BLaER1 (cell line): ENCODE data around the gene NR2F1-AS1.

Source experiments
- H3K27ac ChIP-seq: shearing (Covaris generic); formaldehyde crosslinking; 2 replicates; pipeline ENCODE4 v1.8.1; 2022
- H3K27me3 ChIP-seq: shearing (Covaris generic); formaldehyde crosslinking; 2 replicates; pipeline ENCODE4 v1.8.1; 2022
- H3K36me3 ChIP-seq: shearing (Covaris generic); formaldehyde crosslinking; 2 replicates; pipeline ENCODE4 v1.8.1; 2022
- H3K4me1 ChIP-seq: shearing (Covaris generic); formaldehyde crosslinking; 2 replicates; pipeline ENCODE4 v1.8.1; 2022
- H3K4me2 ChIP-seq: shearing (Covaris generic); formaldehyde crosslinking; 2 replicates; pipeline ENCODE4 v1.8.1; 2022
- H3K4me3 ChIP-seq: shearing (Covaris generic); formaldehyde crosslinking; 2 replicates; pipeline ENCODE4 v1.8.1; 2022
- H3K9ac ChIP-seq: shearing (Covaris generic); formaldehyde crosslinking; 2 replicates; pipeline ENCODE4 v1.8.1; 2022
- H3K9me3 ChIP-seq: shearing (Covaris generic); formaldehyde crosslinking; 2 replicates; pipeline ENCODE4 v1.8.1; 2022
- H4K20me1 ChIP-seq: shearing (Covaris generic); formaldehyde crosslinking; 2 replicates; pipeline ENCODE4 v1.8.1; 2022
- Cebpa-rat ChIP-seq: shearing (Covaris generic); IDR thresholded peaks from 2 replicates; pipeline ENCODE4 v1.8.1; 2022

Gene NR2F1-AS1

GRCh38 chr5:93598091-93599000 is 17.3 kb upstream of the NR2F1-AS1 start:
- no peaks in the 10 kb centered on the region for H3K36me3 ChIP-seq
- peaks cover 100% of the 10 kb centered on the region for H3K27me3 ChIP-seq
- H3K9ac ChIP-seq, result no peak overlapping the region
- no peaks in the 10 kb centered on the region for H3K4me1 ChIP-seq
- H3K9me3 ChIP-seq, result peaks cover 40% of the 10 kb centered on the region
- no peak overlapping the region for H3K4me3 ChIP-seq
- peaks cover 97% of the 10 kb centered on the region for H4K20me1 ChIP-seq
- H3K27ac ChIP-seq, result no peak overlapping the region
- H3K4me2 ChIP-seq, result no peak overlapping the region
- TF ChIP-seq Cebpa-rat, result no peak

GRCh38 chr5:93596676-93597490 is 15.9 kb upstream of the NR2F1-AS1 start:
- Histone ChIP-seq H4K20me1 (peaks cover 90% of the 10 kb centered on the region), H3K27me3 (peaks cover 100% of the 10 kb centered on the region), H3K9me3 (peaks cover 40% of the 10 kb centered on the region), H3K4me1 (no peaks in the 10 kb centered on the region), H3K9ac (no peak overlapping the region), H3K36me3 (no peaks in the 10 kb centered on the region), H3K27ac (no peak overlapping the region), H3K4me2 (no peak overlapping the region), H3K4me3 (no peak overlapping the region)
- TF ChIP-seq Cebpa-rat, result no peak

- no peaks in the 10 kb centered on the region for H3K36me3 ChIP-seq
- H3K27ac ChIP-seq, result no peak overlapping the region
- H3K9me3 ChIP-seq, result peaks cover 40% of the 10 kb centered on the region
- no peak overlapping the region for H3K4me2 ChIP-seq
- H3K4me3 ChIP-seq, result no peak overlapping the region
- peaks cover 100% of the 10 kb centered on the region for H3K27me3 ChIP-seq
- no peak for TF ChIP-seq Cebpa-rat
- H3K9ac ChIP-seq, result no peak overlapping the region
- peaks cover 90% of the 10 kb centered on the region for H4K20me1 ChIP-seq
- H3K4me1 ChIP-seq, result no peaks in the 10 kb centered on the region
Observed at GRCh38 chr5:93596310-93596675, 15.3 kb upstream of the NR2F1-AS1 start.

- Histone ChIP-seq H3K4me1 (no peaks in the 10 kb centered on the region), H3K36me3 (no peaks in the 10 kb centered on the region), H4K20me1 (peaks cover 86% of the 10 kb centered on the region), H3K27me3 (peaks cover 100% of the 10 kb centered on the region), H3K9me3 (peaks cover 40% of the 10 kb centered on the region), H3K4me3 (no peak overlapping the region), H3K27ac (no peak overlapping the region), H3K9ac (no peak overlapping the region), H3K4me2 (no peak overlapping the region)
- no peak for TF ChIP-seq Cebpa-rat
Observed at GRCh38 chr5:93595420-93596147, 14.6 kb upstream of the NR2F1-AS1 start.

GRCh38 chr5:93594591-93595419 is 13.8 kb upstream of the NR2F1-AS1 start:
- Histone ChIP-seq H3K36me3 (no peaks in the 10 kb centered on the region), H4K20me1 (peaks cover 83% of the 10 kb centered on the region), H3K9ac (no peak overlapping the region), H3K9me3 (peaks cover 40% of the 10 kb centered on the region), H3K4me3 (no peak overlapping the region), H3K27me3 (peaks cover 100% of the 10 kb centered on the region), H3K27ac (no peak overlapping the region), H3K4me2 (no peak overlapping the region), H3K4me1 (no peaks in the 10 kb centered on the region)
- no peak for TF ChIP-seq Cebpa-rat

GRCh38 chr5:93593476-93594131 is 12.6 kb upstream of the NR2F1-AS1 start:
- Histone ChIP-seq H3K4me2 (no peak overlapping the region), H3K27ac (no peak overlapping the region), H3K27me3 (peaks cover 100% of the 10 kb centered on the region), H3K9ac (no peak overlapping the region), H3K36me3 (no peaks in the 10 kb centered on the region), H4K20me1 (peaks cover 82% of the 10 kb centered on the region), H3K4me1 (no peaks in the 10 kb centered on the region), H3K4me3 (no peak overlapping the region), H3K9me3 (peaks cover 39% of the 10 kb centered on the region)
- no peak for TF ChIP-seq Cebpa-rat

GRCh38 chr5:93592883-93593282 is 11.9 kb upstream of the NR2F1-AS1 start:
- Histone ChIP-seq H4K20me1 (peaks cover 82% of the 10 kb centered on the region), H3K27me3 (peaks cover 100% of the 10 kb centered on the region), H3K9me3 (peaks cover 42% of the 10 kb centered on the region), H3K9ac (no peak overlapping the region), H3K36me3 (no peaks in the 10 kb centered on the region), H3K4me3 (no peak overlapping the region), H3K4me2 (no peak overlapping the region), H3K27ac (no peak overlapping the region), H3K4me1 (no peaks in the 10 kb centered on the region)
- TF ChIP-seq Cebpa-rat, result no peak

- TF ChIP-seq Cebpa-rat, result no peak
- Histone ChIP-seq H3K4me3 (no peak overlapping the region), H3K9ac (no peak overlapping the region), H3K36me3 (no peaks in the 10 kb centered on the region), H3K27me3 (peaks cover 100% of the 10 kb centered on the region), H3K4me1 (no peaks in the 10 kb centered on the region), H3K27ac (no peak overlapping the region), H4K20me1 (peaks cover 82% of the 10 kb centered on the region), H3K4me2 (no peak overlapping the region), H3K9me3 (peaks cover 33% of the 10 kb centered on the region)
Observed at GRCh38 chr5:93591323-93591945, 10.4 kb upstream of the NR2F1-AS1 start.
